ENCODE measurements around the gene CHRDL2. TPM values are rescaled to one million over a fixed set of nuclear protein-coding genes. Genes with fewer than 3 reads are reported as not detected.
A peak's percentile ranks its signal among the peaks of the same experiment; 100 is the strongest.

The CHRDL2 gene
- total RNA-seq, 2 donors from 2014 or later, result 0.09 to 9.1 TPM

DNA sequence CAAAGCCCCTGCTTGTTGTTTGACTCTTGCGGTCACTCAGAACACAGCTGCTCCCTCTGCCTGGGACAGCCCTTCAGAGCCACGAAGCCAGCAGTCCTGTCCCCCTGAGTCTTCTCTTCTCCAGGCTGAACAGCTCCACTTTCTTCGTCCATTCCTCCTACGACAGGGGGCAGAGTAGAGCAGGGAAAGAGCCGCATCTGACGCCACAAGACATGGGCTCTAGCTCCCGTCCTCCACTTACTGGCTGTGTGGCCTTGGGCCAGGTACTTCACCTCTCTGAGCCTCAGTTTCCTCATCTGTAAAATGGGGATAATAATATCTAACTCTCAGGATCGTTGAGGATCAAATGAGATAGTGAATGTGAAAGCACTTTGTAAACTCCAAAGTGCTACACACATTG is 29.9 kb downstream of the CHRDL2 start:
- Histone ChIP-seq H3K9me3 (no peaks in the 10 kb centered on the region), H3K4me1 (replicated peaks) (no peaks in the 10 kb centered on the region), H3K27me3 (replicated peaks; ENCODE audit: insufficient read depth) (no peaks in the 10 kb centered on the region), H3K4me3 (no peak overlapping the region), H3K27ac (no peak overlapping the region), H3K36me3 (no peaks in the 10 kb centered on the region)
- no peak for DNase-seq (ENCODE audit: low spot score)
- WGBS, result 69% methylated on average over 8 of the region's 8 CpGs
- intact Hi-C loops (cut with DNase I), result no loop called here
- TF ChIP-seq POLR2A (IDR thresholded peaks at IDR 0.05) (no peak), POLR2AphosphoS5 (IDR thresholded peaks at IDR 0.05) (no peak)
- TF ChIP-seq, protein P1, sequence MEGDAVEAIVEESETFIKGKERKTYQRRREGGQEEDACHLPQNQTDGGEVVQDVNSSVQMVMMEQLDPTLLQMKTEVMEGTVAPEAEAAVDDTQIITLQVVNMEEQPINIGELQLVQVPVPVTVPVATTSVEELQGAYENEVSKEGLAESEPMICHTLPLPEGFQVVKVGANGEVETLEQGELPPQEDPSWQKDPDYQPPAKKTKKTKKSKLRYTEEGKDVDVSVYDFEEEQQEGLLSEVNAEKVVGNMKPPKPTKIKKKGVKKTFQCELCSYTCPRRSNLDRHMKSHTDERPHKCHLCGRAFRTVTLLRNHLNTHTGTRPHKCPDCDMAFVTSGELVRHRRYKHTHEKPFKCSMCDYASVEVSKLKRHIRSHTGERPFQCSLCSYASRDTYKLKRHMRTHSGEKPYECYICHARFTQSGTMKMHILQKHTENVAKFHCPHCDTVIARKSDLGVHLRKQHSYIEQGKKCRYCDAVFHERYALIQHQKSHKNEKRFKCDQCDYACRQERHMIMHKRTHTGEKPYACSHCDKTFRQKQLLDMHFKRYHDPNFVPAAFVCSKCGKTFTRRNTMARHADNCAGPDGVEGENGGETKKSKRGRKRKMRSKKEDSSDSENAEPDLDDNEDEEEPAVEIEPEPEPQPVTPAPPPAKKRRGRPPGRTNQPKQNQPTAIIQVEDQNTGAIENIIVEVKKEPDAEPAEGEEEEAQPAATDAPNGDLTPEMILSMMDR (IDR thresholded peaks at IDR 0.05), result no peak

DNA sequence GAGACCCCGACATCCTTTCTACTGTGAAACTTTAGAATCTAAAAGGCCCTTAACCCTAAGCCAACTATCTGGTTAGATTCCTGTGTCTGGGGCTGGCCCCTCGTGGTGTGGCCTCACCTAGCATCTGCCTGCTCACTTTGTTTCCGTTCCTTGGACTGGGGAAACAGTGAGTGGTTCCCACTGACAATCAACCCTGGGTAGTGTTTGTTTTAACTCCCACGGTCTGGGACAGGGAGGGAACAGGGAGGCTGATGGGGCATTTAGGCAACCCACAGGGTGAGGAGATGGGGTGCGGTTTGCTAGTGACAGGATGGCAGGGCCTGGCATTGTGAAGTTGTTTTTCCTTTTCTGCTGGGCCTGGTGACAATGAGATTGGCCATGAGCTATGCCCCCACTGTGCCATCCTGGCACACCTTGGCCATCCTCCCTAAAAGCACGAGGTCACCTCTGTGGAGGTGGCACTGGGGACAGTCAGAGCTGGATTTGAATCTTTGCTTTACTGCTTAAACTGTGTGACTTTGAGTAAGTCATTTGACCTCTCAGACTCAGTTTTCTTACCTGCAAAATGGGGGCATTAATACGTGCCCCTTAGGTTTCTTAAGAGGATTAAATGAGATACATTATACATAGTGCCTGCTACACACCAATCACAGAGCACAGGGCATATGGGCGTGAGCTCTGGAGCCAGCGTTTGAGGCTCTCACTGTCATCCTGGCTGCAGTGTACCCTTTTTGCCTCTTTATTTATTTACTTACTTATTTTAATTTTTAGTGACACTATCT is 31.4 kb downstream of the CHRDL2 start:
- Histone ChIP-seq H3K27me3 (replicated peaks; ENCODE audit: insufficient read depth) (no peaks in the 10 kb centered on the region), H3K4me3 (no peak overlapping the region), H3K27ac (no peak overlapping the region), H3K36me3 (no peaks in the 10 kb centered on the region), H3K9me3 (no peaks in the 10 kb centered on the region), H3K4me1 (replicated peaks) (no peaks in the 10 kb centered on the region)
- no peak for DNase-seq (ENCODE audit: low spot score)
- intact Hi-C loops (cut with DNase I), result loop anchor here (5.0 kb wide), 1 partner anchor 88 kb away; no protein-coding TSS in a partner anchor
- WGBS, result 77% methylated on average over 9 of the region's 9 CpGs
- no peak for TF ChIP-seq POLR2A (IDR thresholded peaks at IDR 0.05)
- TF ChIP-seq, protein P1 (IDR thresholded peaks at IDR 0.05), result no peak
- TF ChIP-seq POLR2AphosphoS5 (IDR thresholded peaks at IDR 0.05), result no peak

DNA sequence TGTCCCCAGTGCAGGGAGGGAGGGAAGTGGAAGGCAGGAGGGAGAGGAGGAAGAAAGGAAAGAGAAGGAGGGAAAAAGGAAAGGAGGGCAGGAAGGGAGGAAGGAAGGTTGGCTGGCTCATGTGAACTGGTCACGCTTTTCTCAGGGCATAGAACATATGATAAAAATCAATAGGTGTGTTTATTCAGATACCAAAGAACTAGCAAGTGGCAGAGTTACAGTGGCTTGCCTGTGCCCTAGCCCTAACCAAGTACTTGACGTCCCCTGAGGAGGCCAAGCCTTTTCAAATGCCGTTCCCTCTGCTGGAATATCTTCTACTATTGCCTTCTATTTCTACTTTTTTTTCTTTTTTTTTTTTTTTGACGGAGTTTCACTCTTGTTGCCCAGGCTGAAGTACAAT is 33.5 kb downstream of the CHRDL2 start:
- Histone ChIP-seq H3K36me3 (no peaks in the 10 kb centered on the region), H3K4me3 (no peak overlapping the region), H3K27ac (peak overlapping the region; percentile 19 to 63), H3K4me1 (replicated peaks) (no peaks in the 10 kb centered on the region), H3K27me3 (replicated peaks; ENCODE audit: insufficient read depth) (no peaks in the 10 kb centered on the region), H3K9me3 (no peaks in the 10 kb centered on the region)
- TF ChIP-seq POLR2AphosphoS5 (IDR thresholded peaks at IDR 0.05) (no peak), POLR2A (IDR thresholded peaks at IDR 0.05) (no peak)
- TF ChIP-seq, protein P1 (IDR thresholded peaks at IDR 0.05), result no peak
- intact Hi-C loops (cut with DNase I), result loop anchor here (5.0 kb wide), 1 partner anchor 85 kb away; no protein-coding TSS in a partner anchor
- no peak for DNase-seq (ENCODE audit: low spot score)
- WGBS, result 63% methylated on average over 4 of the region's 4 CpGs

DNA sequence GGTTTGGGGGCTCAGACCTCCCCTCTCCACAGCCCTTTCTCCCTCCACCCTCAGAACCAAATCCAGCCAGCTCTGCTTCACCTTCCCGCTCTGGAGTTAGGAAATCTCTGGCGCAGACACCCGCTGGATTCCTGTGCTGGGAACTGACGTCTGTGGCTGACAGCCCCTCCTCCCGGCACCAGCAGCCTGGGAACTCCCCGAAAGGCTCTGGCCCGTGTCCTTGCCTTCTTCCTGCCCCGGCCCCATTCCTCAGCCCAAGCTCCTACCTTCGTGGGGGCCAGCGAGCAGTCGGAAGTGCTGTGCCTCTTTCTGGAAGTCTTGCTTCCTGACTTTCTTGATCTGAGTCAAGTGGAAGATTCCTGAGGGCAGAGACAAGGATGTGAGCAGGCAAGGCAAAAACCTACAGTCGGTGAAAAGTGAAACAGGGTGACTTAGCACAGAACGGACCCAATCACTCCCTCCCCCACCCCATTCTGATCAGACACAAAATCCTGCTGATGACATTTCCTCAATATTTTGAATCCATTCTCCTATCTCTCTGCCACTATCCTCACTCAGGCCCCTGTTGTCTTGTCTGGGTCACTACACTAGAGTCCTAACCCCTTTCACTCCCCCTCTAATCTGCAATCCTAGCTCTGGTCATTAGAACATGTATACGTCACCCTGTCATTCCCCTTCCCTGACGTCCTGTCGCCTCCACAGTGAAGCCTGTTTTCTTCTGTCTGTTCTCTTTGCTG is 34.1 kb downstream of the CHRDL2 start:
- no peak overlapping the region for H3K4me3 ChIP-seq

More for the DNA sequence above, 34.1 kb downstream of the CHRDL2 start:
- H3K27me3 ChIP-seq (replicated peaks; ENCODE audit: insufficient read depth), result no peaks in the 10 kb centered on the region
- H3K9me3 ChIP-seq, result no peaks in the 10 kb centered on the region
- TF ChIP-seq, protein P1 (IDR thresholded peaks at IDR 0.05), result no peak
- peak; percentile 82 for TF ChIP-seq POLR2AphosphoS5 (IDR thresholded peaks at IDR 0.05)
- peak; percentile 79 for DNase-seq (ENCODE audit: low spot score)
- intact Hi-C loops (cut with DNase I), result loop anchor here (5.0 kb wide), 1 partner anchor 85 kb away; no protein-coding TSS in a partner anchor
- WGBS, result 28% methylated on average over 16 of the region's 16 CpGs
- H3K27ac ChIP-seq, result peak overlapping the region; percentile 19 to 63
- no peaks in the 10 kb centered on the region for H3K36me3 ChIP-seq
- H3K4me1 ChIP-seq (replicated peaks), result no peaks in the 10 kb centered on the region
